OCI-LY1 (cell line): ENCODE data around the gene EEPD1.

Experiments used
- H2AFZ ChIP-seq: fragments of 200-600 bp; sonication (generic), shearing (Covaris generic); 2 replicates; pipeline ENCODE4 v1.6.0; 2014; ENCODE audit warnings: antibody characterized with exemption, mild to moderate bottlenecking, low read length
- H3F3A ChIP-seq: fragments of 200-600 bp; sonication (generic), shearing (Covaris generic); 2 replicates; pipeline ENCODE4 v1.6.0; 2014; ENCODE audit warnings: mild to moderate bottlenecking, antibody characterized with exemption, low read length, moderate library complexity; ENCODE audit not compliant: insufficient read depth
- H3K27ac ChIP-seq: fragments of 200-600 bp; sonication (generic); 2 replicates; pipeline ENCODE4 v1.5.1; 2014; ENCODE audit warnings: low read length, mixed run types, mild to moderate bottlenecking, low read depth; ENCODE audit not compliant: poor library complexity, severe bottlenecking
- H3K27me3 ChIP-seq: fragments of 200-600 bp; sonication (generic); 2 replicates; pipeline ENCODE4 v1.6.0; 2014; ENCODE audit warnings: antibody characterized with exemption, mild to moderate bottlenecking, low read length, moderate library complexity; ENCODE audit not compliant: insufficient read depth
- H3K36me3 ChIP-seq: fragments of 200-600 bp; sonication (generic); 2 replicates; pipeline ENCODE4 v1.6.1; 2014; ENCODE audit warnings: mild to moderate bottlenecking, antibody characterized with exemption, low read length, moderate library complexity, mixed read lengths; ENCODE audit not compliant: insufficient read depth
- H3K4me1 ChIP-seq: fragments of 200-600 bp; sonication (generic); 2 replicates; pipeline ENCODE4 v1.5.1; 2014; ENCODE audit warnings: mild to moderate bottlenecking, low read length, moderate library complexity; ENCODE audit not compliant: insufficient read depth, severe bottlenecking
- H3K4me2 ChIP-seq: fragments of 200-600 bp; sonication (generic), shearing (Covaris generic); 2 replicates; pipeline ENCODE4 v1.6.1; 2014; ENCODE audit warnings: low read length
- H3K4me3 ChIP-seq: fragments of 200-600 bp; sonication (generic); 2 replicates; pipeline ENCODE4 v1.5.1; 2014; ENCODE audit warnings: low read length, low read depth, mild to moderate bottlenecking, mixed read lengths; ENCODE audit not compliant: poor library complexity, severe bottlenecking
- H3K79me2 ChIP-seq: fragments of 200-600 bp; shearing (Covaris generic); 2 replicates; pipeline ENCODE4 v1.6.1; 2016; ENCODE audit warnings: mixed run types, low read length, mixed read lengths; ENCODE audit not compliant: insufficient read depth
- H3K9ac ChIP-seq: fragments of 200-600 bp; sonication (generic), shearing (Covaris generic); 2 replicates; pipeline ENCODE4 v1.6.1; 2014; ENCODE audit warnings: mild to moderate bottlenecking, low read length, mixed read lengths
- H3K9me2 ChIP-seq: fragments of 200-600 bp; sonication (generic), shearing (Covaris generic); 2 replicates; pipeline ENCODE4 v1.6.1; 2014; ENCODE audit warnings: low read depth, mild to moderate bottlenecking, low read length, mixed read lengths
- H3K9me3 ChIP-seq: fragments of 200-600 bp; shearing (Covaris generic); 2 replicates; pipeline ENCODE4 v1.6.1; 2014; ENCODE audit warnings: low read length, mixed read lengths
- H4K20me1 ChIP-seq: fragments of 200-600 bp; sonication (generic), shearing (Covaris generic); 2 replicates; pipeline ENCODE4 v1.6.0; 2016; ENCODE audit warnings: mild to moderate bottlenecking, low read length; ENCODE audit not compliant: insufficient read depth
- EZH2 ChIP-seq: fragments of 200-600 bp; sonication (generic), shearing (Covaris generic); IDR thresholded peaks from 2 replicates; pipeline ENCODE4 v1.8.0; 2017; ENCODE audit warnings: borderline replicate concordance, mixed run types, mild to moderate bottlenecking, antibody characterized with exemption, low read length, moderate library complexity, mixed read lengths
- TF ChIP-seq, protein P1 (sequence below): fragments of 200-600 bp; sonication (generic), shearing (Covaris generic); IDR thresholded peaks from 2 replicates; pipeline ENCODE4 v1.5.1; 2017; ENCODE audit warnings: mild to moderate bottlenecking, antibody characterized with exemption, low read length, moderate library complexity, mixed read lengths

EEPD1 gene

DNA sequence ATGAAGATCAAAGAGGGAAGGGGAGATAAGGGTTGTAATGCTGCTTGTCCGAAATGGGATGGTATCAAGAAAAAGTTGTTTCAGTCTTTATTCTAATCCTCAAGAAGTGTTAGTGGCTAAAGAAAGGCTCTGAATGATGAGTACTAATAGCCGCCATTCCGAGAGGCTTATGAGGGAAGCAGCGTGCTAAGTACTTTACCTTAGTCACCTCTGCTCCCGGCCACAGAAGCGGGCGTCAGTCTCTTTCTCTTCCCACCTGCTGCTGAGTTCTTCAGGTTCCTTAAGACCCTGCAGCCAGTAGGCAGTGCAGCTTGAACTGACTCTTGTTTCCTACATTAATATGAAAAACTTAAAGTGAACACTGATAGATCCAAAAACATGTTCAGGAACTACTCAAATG, 73.1 kb downstream of the EEPD1 start:
- no peaks in the 10 kb centered on the region for H3K79me2 ChIP-seq
- no peaks in the 10 kb centered on the region for H3K9me2 ChIP-seq
- H3K4me3 ChIP-seq = no peak overlapping the region
- H3F3A ChIP-seq = no peaks in the 10 kb centered on the region
- H3K27ac ChIP-seq = no peak overlapping the region
- H3K4me2 ChIP-seq = no peak overlapping the region
- TF ChIP-seq EZH2 = no peak
- TF ChIP-seq, protein P1, sequence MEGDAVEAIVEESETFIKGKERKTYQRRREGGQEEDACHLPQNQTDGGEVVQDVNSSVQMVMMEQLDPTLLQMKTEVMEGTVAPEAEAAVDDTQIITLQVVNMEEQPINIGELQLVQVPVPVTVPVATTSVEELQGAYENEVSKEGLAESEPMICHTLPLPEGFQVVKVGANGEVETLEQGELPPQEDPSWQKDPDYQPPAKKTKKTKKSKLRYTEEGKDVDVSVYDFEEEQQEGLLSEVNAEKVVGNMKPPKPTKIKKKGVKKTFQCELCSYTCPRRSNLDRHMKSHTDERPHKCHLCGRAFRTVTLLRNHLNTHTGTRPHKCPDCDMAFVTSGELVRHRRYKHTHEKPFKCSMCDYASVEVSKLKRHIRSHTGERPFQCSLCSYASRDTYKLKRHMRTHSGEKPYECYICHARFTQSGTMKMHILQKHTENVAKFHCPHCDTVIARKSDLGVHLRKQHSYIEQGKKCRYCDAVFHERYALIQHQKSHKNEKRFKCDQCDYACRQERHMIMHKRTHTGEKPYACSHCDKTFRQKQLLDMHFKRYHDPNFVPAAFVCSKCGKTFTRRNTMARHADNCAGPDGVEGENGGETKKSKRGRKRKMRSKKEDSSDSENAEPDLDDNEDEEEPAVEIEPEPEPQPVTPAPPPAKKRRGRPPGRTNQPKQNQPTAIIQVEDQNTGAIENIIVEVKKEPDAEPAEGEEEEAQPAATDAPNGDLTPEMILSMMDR = no peak
- H4K20me1 ChIP-seq = no peaks in the 10 kb centered on the region
- no peaks in the 10 kb centered on the region for H3K27me3 ChIP-seq
- no peaks in the 10 kb centered on the region for H3K9me3 ChIP-seq
- no peak overlapping the region for H3K9ac ChIP-seq
- no peak overlapping the region for H2AFZ ChIP-seq
- H3K4me1 ChIP-seq = no peaks in the 10 kb centered on the region
- H3K36me3 ChIP-seq = no peaks in the 10 kb centered on the region

DNA sequence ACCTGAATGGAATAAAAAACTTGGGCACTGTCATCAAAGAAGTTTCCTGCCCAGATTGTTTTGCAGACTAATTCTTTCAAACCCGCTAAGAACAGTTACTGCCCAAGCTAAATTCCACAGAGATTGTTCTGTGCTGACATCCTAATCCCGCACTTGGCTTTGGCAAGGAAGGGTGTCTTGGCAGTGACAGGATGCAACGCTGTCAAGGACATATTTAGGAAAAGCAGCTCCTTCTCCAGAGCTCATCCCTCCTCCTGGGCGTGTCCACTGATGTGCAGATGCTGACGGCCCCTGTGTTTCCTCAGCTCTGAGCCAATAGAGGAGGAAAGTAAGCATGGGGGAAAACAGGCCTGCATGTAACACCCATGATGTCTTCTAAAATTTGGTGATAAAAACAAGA, 74.2 kb downstream of the EEPD1 start:
- Histone ChIP-seq H3F3A (no peaks in the 10 kb centered on the region), H3K4me3 (no peak overlapping the region), H3K9me3 (no peaks in the 10 kb centered on the region), H3K9me2 (no peaks in the 10 kb centered on the region), H3K36me3 (no peaks in the 10 kb centered on the region), H3K27ac (no peak overlapping the region), H3K4me1 (peaks cover 5% of the 10 kb centered on the region), H3K9ac (no peak overlapping the region), H3K79me2 (no peaks in the 10 kb centered on the region), H4K20me1 (no peaks in the 10 kb centered on the region), H3K27me3 (no peaks in the 10 kb centered on the region), H3K4me2 (no peak overlapping the region), H2AFZ (no peak overlapping the region)
- no peak for TF ChIP-seq EZH2
- TF ChIP-seq, protein P1 = no peak

DNA sequence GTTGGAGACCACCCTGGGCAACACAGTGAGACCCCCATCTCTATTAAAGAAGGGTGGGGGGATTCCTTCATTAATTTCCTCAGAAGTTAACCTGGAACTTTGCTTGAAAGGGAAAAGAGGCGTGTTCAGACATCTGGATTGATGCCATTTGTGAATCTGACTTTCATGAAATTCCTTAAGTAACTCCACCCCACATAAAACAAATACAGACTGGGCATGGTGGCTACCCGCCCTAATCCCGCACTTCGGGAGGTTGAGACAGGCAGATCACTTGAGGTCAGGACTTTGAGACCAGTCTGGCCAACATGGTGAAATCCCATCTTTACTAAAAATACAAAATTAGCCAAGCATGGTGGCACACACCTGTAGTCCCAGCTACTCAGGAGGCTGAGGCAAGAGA, 75.0 kb downstream of the EEPD1 start:
- Histone ChIP-seq H2AFZ (no peak overlapping the region), H4K20me1 (no peaks in the 10 kb centered on the region), H3K9me2 (no peaks in the 10 kb centered on the region), H3K4me2 (no peak overlapping the region), H3K79me2 (no peaks in the 10 kb centered on the region), H3K27ac (no peak overlapping the region), H3K4me1 (peaks cover 9% of the 10 kb centered on the region), H3K9me3 (no peaks in the 10 kb centered on the region), H3K4me3 (no peak overlapping the region), H3F3A (no peaks in the 10 kb centered on the region), H3K36me3 (no peaks in the 10 kb centered on the region), H3K27me3 (no peaks in the 10 kb centered on the region), H3K9ac (no peak overlapping the region)
- TF ChIP-seq, protein P1 = no peak
- no peak for TF ChIP-seq EZH2
